ENCODE measurements around the gene IRAK4. TPM values are rescaled to one million over a fixed set of nuclear protein-coding genes. Genes with fewer than 3 reads are reported as not detected.

The IRAK4 gene
- total and polyA plus RNA-seq, 2 donors (not counting 3 experiments of a cell fraction or from before 2014, with no cell fraction given), result 10.8 to 13.1 TPM

Other genes starting within 250 kb of the IRAK4 start
- not detected in 2 replicates for gene ADAMTS20, start 206.7 kb upstream of the IRAK4 start, total RNA-seq
- not detected in 2 replicates for gene ADAMTS20, start 206.7 kb upstream of the IRAK4 start, polyA plus RNA-seq
- gene PUS7L, start 161 bp upstream of the IRAK4 start, total RNA-seq, result 11.4 and 13.1 TPM in 2 replicates
- 1.7 and 1.8 TPM in 2 replicates for gene PUS7L, start 161 bp upstream of the IRAK4 start, polyA plus RNA-seq
- 75.5 and 75.9 TPM in 2 replicates for gene TWF1, start 47.4 kb downstream of the IRAK4 start, total RNA-seq
- gene TWF1, start 47.4 kb downstream of the IRAK4 start, polyA plus RNA-seq, result 17.1 and 23.8 TPM in 2 replicates
- 2.7 and 3.8 TPM in 2 replicates for gene TMEM117, start 77.1 kb downstream of the IRAK4 start, total RNA-seq
- 1.1 and 1.2 TPM in 2 replicates for gene TMEM117, start 77.1 kb downstream of the IRAK4 start, polyA plus RNA-seq